Endothelial cell of umbilical vein (primary cell): ENCODE data around the gene CMSS1. TPM values are rescaled to one million over a fixed set of nuclear protein-coding genes. Genes with fewer than 3 reads are reported as not detected.

Experiments used
- BruUV-seq: library from RNA; stranded (reverse); fragments of 400-500 nt; replicated peaks from 2 replicates; lab custom pipeline; 2021; lab: Mats Ljungman, UMichigan
- CTCF ChIA-PET: fragments of 300-600, 350-600 bp; sonication (Branson Sonifier 250); formaldehyde crosslinking; loops from one replicate; lab custom pipeline; 2021; ENCODE audit warnings: antibody characterized with exemption, inconsistent platforms; lab: Charles Lee
- POLR2A ChIA-PET: fragments of 300-600, 350-600 bp; sonication (Branson Sonifier 250); formaldehyde crosslinking; loops from one replicate; lab custom pipeline; 2021; ENCODE audit warnings: antibody characterized with exemption, inconsistent platforms; lab: Charles Lee
- DNase-seq: peaks from one replicate; pipeline ENCODE4 v3.0.0-alpha.2; 2011; ENCODE audit warnings: low read depth, low spot score
- FAIRE-seq: peaks from 2 replicates; lab custom pipeline; 2011; peaks lifted over from hg19 to GRCh38; lab: Jason Lieb, UNC
- H2AFZ ChIP-seq: 2 replicates; pipeline ENCODE4 v1.6.0; 2012; ENCODE audit warnings: low read depth, low read length, control low read depth, inconsistent platforms
- H3K27ac ChIP-seq: 2 replicates; pipeline ENCODE4 v1.5.1; 2011; ENCODE audit warnings: low read depth, mild to moderate bottlenecking, control low read depth, low read length, moderate library complexity; ENCODE audit not compliant: insufficient read depth
- H3K27me3 ChIP-seq, 2 experiments: 2 replicates each; pipeline versions ENCODE4 v1.6.0 to v1.6.1; 2011; ENCODE audit warnings: low read length in 2 of 2, mixed read lengths in 1 of 2; ENCODE audit not compliant: control insufficient read depth in 2 of 2, insufficient read depth in 2 of 2
- H3K36me3 ChIP-seq, 2 experiments: 2 replicates in 1 of 2; 3 replicates in 1 of 2; pipeline ENCODE4 v1.5.1; 2011; ENCODE audit warnings: low read length in 2 of 2, mild to moderate bottlenecking in 1 of 2, moderate library complexity in 1 of 2; ENCODE audit not compliant: control insufficient read depth in 2 of 2, insufficient read depth in 2 of 2; ENCODE audit errors: extremely low read depth in 1 of 2
- H3K4me1 ChIP-seq: 3 replicates; pipeline ENCODE4 v1.5.1; 2011; ENCODE audit warnings: mild to moderate bottlenecking, low read length; ENCODE audit not compliant: control insufficient read depth, insufficient read depth; ENCODE audit errors: extremely low read depth
- H3K4me2 ChIP-seq: 2 replicates; pipeline ENCODE4 v1.6.1; 2011; ENCODE audit warnings: low read length, control low read depth, mixed read lengths; ENCODE audit not compliant: insufficient read depth
- H3K4me3 ChIP-seq, 3 experiments: fragments of 200-600 bp in 1 of 3; sonication (generic), shearing (Covaris generic) in 1 of 3; replicated peaks in 1 of 3; 2 replicates each; pipeline ENCODE4 v1.5.1; 2011 to 2016; ENCODE audit warnings: control low read depth in 3 of 3, low read length in 3 of 3, mild to moderate bottlenecking in 2 of 3, inconsistent platforms in 1 of 3, low read depth in 1 of 3, moderate library complexity in 1 of 3; ENCODE audit not compliant: insufficient read depth in 1 of 3
- H3K79me2 ChIP-seq: 2 replicates; pipeline ENCODE4 v1.6.0; 2012; ENCODE audit warnings: low read length, inconsistent platforms; ENCODE audit not compliant: control insufficient read depth, insufficient read depth
- H3K9ac ChIP-seq: replicated peaks from 2 replicates; pipeline ENCODE3; 2011; ENCODE audit warnings: low read length, control low read depth; ENCODE audit not compliant: insufficient read depth; ENCODE audit errors: extremely low read depth
- H3K9me1 ChIP-seq: replicated peaks from 3 replicates; pipeline ENCODE4 v1.6.0; 2011; ENCODE audit warnings: mild to moderate bottlenecking, low read length; ENCODE audit not compliant: control insufficient read depth, insufficient read depth; ENCODE audit errors: extremely low read depth
- H3K9me3 ChIP-seq: replicated peaks from 2 replicates; pipeline ENCODE4 v1.5.1; 2012; ENCODE audit warnings: low read length, inconsistent platforms; ENCODE audit not compliant: control insufficient read depth, insufficient read depth
- H4K20me1 ChIP-seq: replicated peaks from 2 replicates; pipeline ENCODE3; 2011; ENCODE audit warnings: mild to moderate bottlenecking, low read length; ENCODE audit not compliant: control insufficient read depth, insufficient read depth; ENCODE audit errors: extremely low read depth
- CTCF ChIP-seq, 2 donors: IDR thresholded peaks; 1 replicate in 1 of 2; 2 replicates in 1 of 2; pipeline ENCODE4 v1.5.1; 2011; ENCODE audit warnings: low read length in 2 of 2, mild to moderate bottlenecking in 2 of 2, moderate library complexity in 2 of 2, control low read depth in 1 of 2, inconsistent platforms in 1 of 2, low read depth in 1 of 2; ENCODE audit not compliant: insufficient read depth in 1 of 2; ENCODE audit errors: extremely low read depth in 1 of 2
- FOS ChIP-seq: IDR thresholded peaks from 2 replicates; pipeline ENCODE4 v1.6.1; 2011; ENCODE audit warnings: mild to moderate bottlenecking, low read length, moderate library complexity, borderline replicate concordance; ENCODE audit not compliant: insufficient read depth
- GATA2 ChIP-seq: IDR thresholded peaks from 2 replicates; pipeline ENCODE4 v1.7.0; 2011; ENCODE audit warnings: low read depth, mild to moderate bottlenecking, moderate library complexity, mixed read lengths, low read length; ENCODE audit not compliant: insufficient read length, insufficient read depth
- JUN ChIP-seq: IDR thresholded peaks from 2 replicates; pipeline ENCODE4 v1.6.1; 2011; ENCODE audit warnings: borderline replicate concordance, low read depth; ENCODE audit not compliant: insufficient read length, insufficient read depth
- MAX ChIP-seq: IDR thresholded peaks from 2 replicates; pipeline ENCODE4 v1.6.1; 2011; ENCODE audit not compliant: insufficient read depth, insufficient read length
- MYC ChIP-seq: IDR thresholded peaks from one replicate; pipeline ENCODE4 v1.6.1; 2011; ENCODE audit warnings: mild to moderate bottlenecking, low read depth, low read length
- POLR2A ChIP-seq: IDR thresholded peaks from 2 replicates; pipeline ENCODE4 v1.6.1; 2012; ENCODE audit warnings: low read depth, mild to moderate bottlenecking, control low read depth, low read length
- POLR2AphosphoS5 ChIP-seq: IDR thresholded peaks from 2 replicates; pipeline ENCODE4 v1.6.1; 2012; ENCODE audit warnings: low read depth, mild to moderate bottlenecking, control low read depth, low read length, moderate library complexity; ENCODE audit not compliant: insufficient read depth
- dilution Hi-C: fragments of 300-500 bp; cut with MboI; formaldehyde crosslinking; loops from one replicate; pipeline ENCODE4 v1.15.0; 2019; ENCODE audit warnings: low sequenced_read_pairs; ENCODE audit not compliant: extremely low pct_ligation_motif_present
- intact Hi-C: fragments of 100-400 bp; cut with micrococcal nuclease; formaldehyde crosslinking; loops from one replicate; pipeline ENCODE4 v1.10.0; 2022
- polyA plus RNA-seq, 4 experiments: library from polyadenylated mRNA; depleted of rRNA in 3 of 4; stranded (reverse) in 3 of 4; unstranded in 1 of 4; fragments of >200 nt; gene quantifications; 2 replicates each; pipeline versions ENCODE4 v1.2.1 to v1.2.3, GENCODE V29; 2011 to 2012; ENCODE audit warnings: missing spikeins in 1 of 4
- total RNA-seq: library from RNA; stranded (reverse); gene quantifications from 2 replicates; pipeline ENCODE4 v1.2.3, GENCODE V29; 2021

Gene CMSS1
- total and polyA plus RNA-seq, 2 donors (not counting 3 experiments of a cell fraction or from before 2014, with no cell fraction given) = 9.7 to 60.6 TPM

- ChIA-PET CTCF (interaction anchor here (0.9 to 1.5 kb wide), 3 partner anchors 10 to 304 kb away, joined by 3 to 6 read pairs (median 4); no protein-coding TSS in a partner anchor), POLR2A (no interaction called here)
- intact Hi-C loops = no loop called here
- DNase-seq (no peak), FAIRE-seq (no peak)
- H3K36me3 ChIP-seq = no peaks in the 10 kb centered on the region
- H2AFZ ChIP-seq = no peak overlapping the region
- dilution Hi-C loops = no loop called here
- H3K4me1 ChIP-seq = no peaks in the 10 kb centered on the region
- H3K27ac ChIP-seq = no peak overlapping the region
- no peaks in the 10 kb centered on the region for H3K27me3 ChIP-seq
- no peaks in the 10 kb centered on the region for H3K9me3 ChIP-seq
- no peak for TF ChIP-seq POLR2A
- TF ChIP-seq MAX = no peak
- no peak for TF ChIP-seq MYC
- no peak for TF ChIP-seq FOS
- TF ChIP-seq GATA2 = no peak
- no peak for TF ChIP-seq JUN
- TF ChIP-seq CTCF (IDR thresholded peaks at IDR 0.05; ENCODE audit: extremely low read depth in 1 of 2, insufficient read depth in 1 of 2, low read depth in 1 of 2, low read length in 2 of 2) = no peak
- no peak for TF ChIP-seq POLR2AphosphoS5
- no peaks in the 10 kb centered on the region for H3K79me2 ChIP-seq
- no peak overlapping the region for H3K4me3 ChIP-seq
- BruUV-seq = no TSS peak
- H3K9ac ChIP-seq = no peak overlapping the region
- H4K20me1 ChIP-seq = no peaks in the 10 kb centered on the region
- no peaks in the 10 kb centered on the region for H3K9me1 ChIP-seq
- no peak overlapping the region for H3K4me2 ChIP-seq
Measured at GRCh38 chr3:99949956-99950670, 132.5 kb downstream of the CMSS1 start.
